HUES6 (cell line): ENCODE data around the gene SRM.
"Not testable (repeated sequence)": the region's sequence is repeated elsewhere in the genome, so short reads cannot be mapped to it uniquely, and the experiment has no call there.

Source experiments
- H3K27ac ChIP-seq: 2 replicates; pipeline ENCODE4 v1.7.0; 2013; ENCODE audit warnings: low read depth, mild to moderate bottlenecking, low read length, inconsistent platforms
- H3K27me3 ChIP-seq: 2 replicates; pipeline ENCODE4 v1.6.1; 2013; ENCODE audit warnings: low read length; ENCODE audit not compliant: control insufficient read depth, insufficient read depth
- H3K36me3 ChIP-seq: 2 replicates; pipeline ENCODE4 v1.6.1; 2013; ENCODE audit warnings: low read length; ENCODE audit not compliant: control insufficient read depth, insufficient read depth
- H3K4me1 ChIP-seq: 2 replicates; pipeline ENCODE4 v1.6.1; 2013; ENCODE audit warnings: low read length; ENCODE audit not compliant: control insufficient read depth, insufficient read depth
- H3K4me3 ChIP-seq: 2 replicates; pipeline ENCODE4 v1.5.1; 2013; ENCODE audit warnings: low read depth, low read length
- H3K9ac ChIP-seq: one replicate; pipeline ENCODE4 v1.6.1; 2013; ENCODE audit warnings: mild to moderate bottlenecking, low read length
- H3K9me3 ChIP-seq: 2 replicates; pipeline ENCODE4 v1.6.1; 2013; ENCODE audit warnings: low read depth, low read length; ENCODE audit not compliant: control insufficient read depth, insufficient read depth

Gene SRM

GRCh38 chr1:11027316-11027715 is 32.5 kb downstream of the SRM start:
- Histone ChIP-seq H3K9me3 (no peaks in the 10 kb centered on the region), H3K27ac (no peak overlapping the region), H3K4me1 (peaks cover 6% of the 10 kb centered on the region; the same call in 1 of the 2 replicates), H3K36me3 (peaks cover 64% of the 10 kb centered on the region), H3K27me3 (no peaks in the 10 kb centered on the region), H3K4me3 (no peak overlapping the region), H3K9ac (no peak overlapping the region)

- Histone ChIP-seq H3K27ac (no peak overlapping the region), H3K9ac (no peak overlapping the region), H3K9me3 (no peaks in the 10 kb centered on the region), H3K27me3 (no peaks in the 10 kb centered on the region), H3K4me3 (no peak overlapping the region), H3K36me3 (peaks cover 68% of the 10 kb centered on the region), H3K4me1 (peaks cover 6% of the 10 kb centered on the region; the same call in 1 of the 2 replicates)
These were observed 32.9 kb downstream of the SRM start for GRCh38 chr1:11026903-11027302.

GRCh38 chr1:11026052-11026451 is 33.8 kb downstream of the SRM start:
- Histone ChIP-seq H3K27ac (no peak overlapping the region), H3K9ac (no peak overlapping the region), H3K27me3 (no peaks in the 10 kb centered on the region), H3K4me1 (peaks cover 6% of the 10 kb centered on the region; the same call in 1 of the 2 replicates), H3K9me3 (no peaks in the 10 kb centered on the region), H3K36me3 (peaks cover 77% of the 10 kb centered on the region), H3K4me3 (no peak overlapping the region)

GRCh38 chr1:11025618-11026017 is 34.2 kb downstream of the SRM start:
- no peaks in the 10 kb centered on the region for H3K9me3 ChIP-seq
- H3K27me3 ChIP-seq = no peaks in the 10 kb centered on the region
- H3K36me3 ChIP-seq = peaks cover 79% of the 10 kb centered on the region
- H3K27ac ChIP-seq = no peak overlapping the region
- peaks cover 3% of the 10 kb centered on the region; the same call in 1 of the 2 replicates for H3K4me1 ChIP-seq
- H3K4me3 ChIP-seq = no peak overlapping the region
- no peak overlapping the region for H3K9ac ChIP-seq

- Histone ChIP-seq H3K36me3 (peaks cover 84% of the 10 kb centered on the region), H3K4me3 (no peak overlapping the region), H3K4me1 (no peaks in the 10 kb centered on the region), H3K9ac (no peak overlapping the region), H3K9me3 (no peaks in the 10 kb centered on the region), H3K27me3 (no peaks in the 10 kb centered on the region), H3K27ac (no peak overlapping the region)
These were observed 35.0 kb downstream of the SRM start for GRCh38 chr1:11024874-11025203.

GRCh38 chr1:11024154-11024873 is 35.5 kb downstream of the SRM start:
- no peaks in the 10 kb centered on the region for H3K4me1 ChIP-seq
- H3K36me3 ChIP-seq = peaks cover 86% of the 10 kb centered on the region
- H3K27ac ChIP-seq = no peak overlapping the region

GRCh38 chr1:11023201-11023600 is 36.6 kb downstream of the SRM start:
- no peaks in the 10 kb centered on the region for H3K9me3 ChIP-seq
- H3K4me1 ChIP-seq = no peaks in the 10 kb centered on the region
- H3K27me3 ChIP-seq = no peaks in the 10 kb centered on the region
- H3K36me3 ChIP-seq = peaks cover 95% of the 10 kb centered on the region
- no peak overlapping the region for H3K27ac ChIP-seq
- no peak overlapping the region for H3K9ac ChIP-seq
- H3K4me3 ChIP-seq = no peak overlapping the region

More at GRCh38 chr1:11024154-11024873, 35.5 kb downstream of the SRM start:
- Histone ChIP-seq H3K4me3 (no peak overlapping the region), H3K9me3 (no peaks in the 10 kb centered on the region), H3K9ac (no peak overlapping the region), H3K27me3 (no peaks in the 10 kb centered on the region)

GRCh38 chr1:11019971-11020370 is 39.8 kb downstream of the SRM start:
- Histone ChIP-seq H3K9ac (no peak overlapping the region), H3K9me3 (no peaks in the 10 kb centered on the region), H3K4me1 (no peaks in the 10 kb centered on the region), H3K36me3 (peaks cover 95% of the 10 kb centered on the region), H3K4me3 (no peak overlapping the region), H3K27me3 (no peaks in the 10 kb centered on the region), H3K27ac (no peak overlapping the region)

GRCh38 chr1:11019358-11019757 is 40.5 kb downstream of the SRM start:
- not testable (repeated sequence) for H3K27me3 ChIP-seq, H3K4me1 ChIP-seq, H3K9me3 ChIP-seq, H3K27ac ChIP-seq, H3K9ac ChIP-seq, H3K4me3 ChIP-seq
- H3K36me3 ChIP-seq = peaks cover 95% of the 10 kb centered on the region

- peak overlapping the region; percentile 100 for H3K9ac ChIP-seq
- peaks cover 12% of the 10 kb centered on the region for H3K4me1 ChIP-seq
- H3K27me3 ChIP-seq = no peaks in the 10 kb centered on the region
- H3K9me3 ChIP-seq = no peaks in the 10 kb centered on the region
- peaks cover 50% of the 10 kb centered on the region for H3K36me3 ChIP-seq
- H3K27ac ChIP-seq = peak overlapping the region; percentile 100
- H3K4me3 ChIP-seq = peak overlapping the region; percentile 100
These were observed 46.7 kb downstream of the SRM start for GRCh38 chr1:11013160-11013531.

- Histone ChIP-seq H3K4me3 (peak within 1 kb of the TSS; percentile 100), H3K4me1 (peaks cover 12% of the 10 kb centered on the region)
These were observed 47.3 kb downstream of the SRM start, which contains the start of gene TARDBP for GRCh38 chr1:11012260-11013159. TSS of gene TARDBP (plus strand) at chr1:11012654. CDS start at chr1:11013728, 1,074 bp downstream.

More at GRCh38 chr1:11012260-11013159, 47.3 kb downstream of the SRM start, which contains the start of gene TARDBP:
- Histone ChIP-seq H3K27me3 (no peaks in the 10 kb centered on the region), H3K9me3 (no peaks in the 10 kb centered on the region), H3K27ac (peak within 1 kb of the TSS; percentile 100), H3K9ac (peak within 1 kb of the TSS; percentile 100), H3K36me3 (peaks cover 46% of the 10 kb centered on the region)
